ENCODE measurements around the gene TNF.

TNF gene

DNA sequence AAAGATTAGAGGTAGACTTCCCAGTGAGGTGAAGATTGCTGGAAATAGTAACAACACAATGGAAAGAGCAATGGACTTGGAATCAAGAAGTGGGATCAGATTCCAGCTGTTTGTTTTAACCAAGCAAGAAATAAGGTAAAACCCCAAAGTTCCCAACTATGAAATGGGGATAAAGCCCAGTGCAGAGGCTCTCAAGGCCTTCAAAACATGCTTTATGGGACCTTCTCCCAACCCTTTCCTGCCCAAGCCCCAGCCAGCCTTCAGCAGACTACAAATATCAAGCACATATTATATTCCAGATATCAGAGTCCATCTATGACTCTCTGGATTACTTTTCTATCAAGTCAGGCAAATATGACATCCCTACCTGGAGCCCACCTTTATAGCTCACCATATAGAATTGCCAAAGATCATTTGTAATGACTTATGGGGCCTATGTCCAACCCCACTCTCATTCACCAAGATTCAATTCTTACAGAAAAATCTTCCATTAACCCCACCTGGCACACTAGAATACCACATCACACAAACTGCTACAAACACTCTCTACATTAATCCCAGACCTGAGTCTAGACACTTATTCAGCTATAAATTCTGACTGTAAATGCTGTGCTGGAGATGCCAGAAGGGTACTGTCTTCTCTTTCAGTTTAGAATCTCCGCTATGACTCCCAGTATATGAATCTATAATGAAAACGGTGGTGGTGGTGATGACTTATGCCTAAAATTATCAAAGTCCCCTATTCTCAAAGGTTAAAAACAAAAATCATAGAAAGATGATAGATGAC is 39.6 kb upstream of the TNF start:
- in situ Hi-C loops (cut with HindIII; ENCODE audit: low sequenced_read_pairs): no loop called here
- TF ChIP-seq, protein P1, sequence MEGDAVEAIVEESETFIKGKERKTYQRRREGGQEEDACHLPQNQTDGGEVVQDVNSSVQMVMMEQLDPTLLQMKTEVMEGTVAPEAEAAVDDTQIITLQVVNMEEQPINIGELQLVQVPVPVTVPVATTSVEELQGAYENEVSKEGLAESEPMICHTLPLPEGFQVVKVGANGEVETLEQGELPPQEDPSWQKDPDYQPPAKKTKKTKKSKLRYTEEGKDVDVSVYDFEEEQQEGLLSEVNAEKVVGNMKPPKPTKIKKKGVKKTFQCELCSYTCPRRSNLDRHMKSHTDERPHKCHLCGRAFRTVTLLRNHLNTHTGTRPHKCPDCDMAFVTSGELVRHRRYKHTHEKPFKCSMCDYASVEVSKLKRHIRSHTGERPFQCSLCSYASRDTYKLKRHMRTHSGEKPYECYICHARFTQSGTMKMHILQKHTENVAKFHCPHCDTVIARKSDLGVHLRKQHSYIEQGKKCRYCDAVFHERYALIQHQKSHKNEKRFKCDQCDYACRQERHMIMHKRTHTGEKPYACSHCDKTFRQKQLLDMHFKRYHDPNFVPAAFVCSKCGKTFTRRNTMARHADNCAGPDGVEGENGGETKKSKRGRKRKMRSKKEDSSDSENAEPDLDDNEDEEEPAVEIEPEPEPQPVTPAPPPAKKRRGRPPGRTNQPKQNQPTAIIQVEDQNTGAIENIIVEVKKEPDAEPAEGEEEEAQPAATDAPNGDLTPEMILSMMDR (IDR thresholded peaks at IDR 0.05; ENCODE audit: low read depth, low read length): no peak
- DNase-seq (ENCODE audit: low read depth, low spot score): no peak
- H3K4me3 ChIP-seq (ENCODE audit: low read depth, low read length): no peak overlapping the region

DNA sequence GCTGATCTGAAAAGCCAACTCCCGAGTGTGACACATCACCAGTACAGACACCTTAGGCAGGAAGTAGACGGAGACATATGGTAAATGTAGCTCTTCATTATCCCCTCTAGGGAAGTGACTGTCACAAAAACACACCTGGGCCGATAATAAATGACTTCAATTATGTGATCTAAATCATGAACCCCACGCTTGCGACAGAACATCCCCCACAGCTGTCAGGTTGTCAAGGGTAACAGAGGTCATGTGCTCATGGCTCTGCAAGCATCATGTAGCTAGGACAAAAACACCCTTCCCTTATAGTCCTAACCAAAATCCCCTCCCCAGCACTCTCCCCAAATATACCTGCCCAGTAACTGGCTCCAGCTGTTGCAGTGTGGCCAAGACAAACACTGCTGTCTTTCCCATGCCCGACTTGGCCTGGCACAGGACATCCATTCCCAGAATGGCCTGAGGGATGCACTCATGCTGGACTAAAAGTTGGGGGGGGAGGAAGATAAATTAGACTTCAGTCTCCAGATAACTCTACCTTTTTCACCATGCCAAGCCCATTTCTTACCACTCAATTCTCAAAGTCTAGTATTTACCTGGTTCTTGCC is 36.5 kb upstream of the TNF start:
- no peak for DNase-seq (ENCODE audit: low read depth, low spot score)
- no peak overlapping the region for H3K4me3 ChIP-seq (ENCODE audit: low read depth, low read length)
- in situ Hi-C loops (cut with HindIII; ENCODE audit: low sequenced_read_pairs): no loop called here
- TF ChIP-seq, protein P1 (IDR thresholded peaks at IDR 0.05; ENCODE audit: low read depth, low read length): no peak

DNA sequence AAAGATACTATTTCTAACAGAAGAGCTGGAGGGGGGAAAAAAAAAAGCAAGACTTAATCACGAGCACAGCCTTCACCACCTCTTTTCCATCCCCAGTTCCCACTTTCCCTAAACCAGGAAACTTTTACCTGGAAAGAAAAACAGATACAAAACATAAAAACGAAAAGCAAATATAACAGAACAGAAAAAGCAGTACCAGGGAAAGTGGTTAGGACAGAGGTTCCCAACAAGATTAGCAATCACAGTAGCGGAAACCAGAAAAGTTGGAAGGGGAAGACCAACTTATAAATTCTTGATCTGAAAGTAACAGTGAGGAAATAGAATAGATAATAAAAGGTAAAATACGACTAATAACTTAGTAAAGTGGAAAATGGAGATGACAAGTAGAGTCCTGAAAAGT is 34.7 kb upstream of the TNF start:
- in situ Hi-C loops (cut with HindIII; ENCODE audit: low sequenced_read_pairs): no loop called here
- TF ChIP-seq, protein P1 (IDR thresholded peaks at IDR 0.05; ENCODE audit: low read depth, low read length): no peak
- peak overlapping the region; percentile 98 for H3K4me3 ChIP-seq (ENCODE audit: low read depth, low read length)

DNA sequence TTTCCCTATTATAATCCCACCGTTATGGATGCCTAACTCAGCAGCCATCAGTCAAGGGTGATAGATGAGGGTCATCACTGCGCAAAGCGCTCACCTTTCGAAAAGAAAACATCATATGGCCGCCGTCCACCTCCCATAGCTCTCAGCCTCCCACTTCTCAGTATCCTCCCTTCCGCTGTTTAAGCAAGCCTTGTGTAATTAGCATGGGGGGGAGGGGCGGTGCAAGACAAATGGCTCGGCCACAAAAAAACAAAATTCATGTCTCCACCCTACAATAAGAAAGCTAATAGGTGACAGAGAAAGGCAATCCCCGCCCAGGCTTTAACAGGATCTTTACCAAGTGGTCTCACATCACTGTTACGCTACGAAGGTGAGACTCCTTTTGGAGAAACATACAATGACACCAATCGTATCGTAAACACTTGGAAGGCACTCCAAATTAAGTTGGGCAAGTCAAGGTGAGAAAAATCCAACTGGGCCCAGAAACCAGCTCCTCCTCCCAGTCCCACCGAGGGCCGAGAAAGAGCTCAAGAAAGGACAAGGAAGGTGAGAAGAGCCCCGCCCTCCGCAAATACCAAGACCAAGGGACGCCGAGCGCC is 34.2 kb upstream of the TNF start:
- in situ Hi-C loops (cut with HindIII; ENCODE audit: low sequenced_read_pairs): no loop called here
- peak; percentile 53 for DNase-seq (ENCODE audit: low read depth, low spot score)
- TF ChIP-seq, protein P1 (IDR thresholded peaks at IDR 0.05; ENCODE audit: low read depth, low read length): no peak
- H3K4me3 ChIP-seq (ENCODE audit: low read depth, low read length): peak overlapping the region; percentile 98

More for the DNA sequence above, 34.7 kb upstream of the TNF start:
- DNase-seq (ENCODE audit: low read depth, low spot score): no peak

DNA sequence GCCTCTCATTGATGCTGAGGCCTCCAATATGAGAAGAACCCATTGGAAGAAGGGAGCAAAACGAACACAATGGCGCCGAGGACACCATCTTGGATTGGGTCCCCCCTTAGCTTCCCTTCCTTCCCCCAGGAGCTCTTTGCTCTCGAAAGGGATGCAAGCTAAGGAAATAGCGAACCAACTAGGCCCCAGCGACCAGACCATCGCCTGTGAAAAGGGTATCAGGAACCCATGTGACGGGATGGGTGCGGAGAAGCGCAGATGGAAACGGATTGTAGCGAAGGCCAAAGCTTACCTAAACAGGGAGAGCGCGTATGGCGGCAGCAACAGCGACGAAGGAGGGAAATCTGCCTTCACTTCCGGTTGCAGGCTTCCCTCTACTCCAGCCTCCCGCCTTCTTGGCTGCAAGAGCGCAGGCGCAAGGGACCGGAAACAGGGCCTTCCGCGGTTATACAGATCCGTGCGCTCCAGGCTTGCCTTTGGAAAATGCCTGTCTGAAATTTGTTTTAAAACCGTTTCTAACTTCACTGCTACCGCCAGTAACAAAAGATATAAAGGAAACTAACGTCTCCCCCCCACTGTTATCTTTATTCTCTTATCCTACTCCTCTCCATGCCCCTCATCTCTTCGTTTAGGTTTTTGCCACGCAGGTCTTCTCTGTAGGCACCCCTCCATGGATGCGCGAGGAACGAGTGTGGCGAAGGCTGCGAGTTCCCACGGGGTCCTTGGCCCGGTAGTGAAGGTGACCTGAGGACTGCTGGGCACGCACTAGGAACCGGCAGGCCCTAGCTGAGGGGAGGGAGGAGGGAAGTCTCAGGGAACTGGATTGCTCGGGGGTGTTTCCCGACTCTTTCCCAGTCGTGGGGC is 33.5 kb upstream of the TNF start, which contains the start of gene DDX39B:
Gene DDX39B (minus strand): TSS at position 346 of the 864 bp plus-strand sequence. CDS start 1,471 bp downstream, outside the sequence.
- peak within 1 kb of the TSS; percentile 98 for H3K4me3 ChIP-seq (ENCODE audit: low read depth, low read length)
- DNase-seq (ENCODE audit: low read depth, low spot score): peak; percentile 98
- TF ChIP-seq, protein P1 (IDR thresholded peaks at IDR 0.05; ENCODE audit: low read depth, low read length): no peak
- in situ Hi-C loops (cut with HindIII; ENCODE audit: low sequenced_read_pairs): no loop called here

DNA sequence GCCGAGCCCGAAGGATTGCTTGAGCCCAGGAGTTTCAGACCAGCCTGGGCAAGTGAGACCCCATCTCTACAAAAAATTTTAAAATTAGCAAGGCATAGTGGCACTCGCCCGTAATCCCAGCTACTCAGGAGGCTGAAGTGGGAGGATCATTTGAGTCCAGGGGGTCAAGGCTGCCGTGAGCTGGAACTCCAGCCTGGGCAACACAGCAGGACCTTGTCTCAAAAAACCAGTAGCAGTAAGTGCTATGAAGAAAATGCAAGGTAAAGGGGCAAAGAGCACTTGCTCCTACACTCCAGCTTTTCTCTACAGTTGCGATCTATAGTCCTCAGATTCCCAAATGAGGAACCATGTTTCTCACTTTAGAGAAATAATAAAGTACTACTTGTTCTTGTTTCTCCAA is 31.7 kb upstream of the TNF start:
- in situ Hi-C loops (cut with HindIII; ENCODE audit: low sequenced_read_pairs): no loop called here
- TF ChIP-seq, protein P1 (IDR thresholded peaks at IDR 0.05; ENCODE audit: low read depth, low read length): no peak
- no peak for DNase-seq (ENCODE audit: low read depth, low spot score)
- no peak overlapping the region for H3K4me3 ChIP-seq (ENCODE audit: low read depth, low read length)
